K562 (cell line): ENCODE results near the gene WWP2. TPM values are rescaled to one million over a fixed set of nuclear protein-coding genes. Genes with fewer than 3 reads are reported as not detected.
A peak's percentile ranks its signal among the peaks of the same experiment; 100 is the strongest.

Source experiments
- ATAC-seq: fragments of 200-7000 bp; cut with Tn5 transposase; 3 replicates; pipeline ENCODE4 v1.9.1; 2020; ENCODE audit warnings: moderate library complexity
- BruUV-seq: library from RNA; stranded (reverse); fragments of 400-500 nt; replicated peaks from 2 replicates; lab custom pipeline; 2021; lab: Mats Ljungman, UMichigan
- CTCF ChIA-PET: fragments of 300-600 bp; formaldehyde crosslinking; extraction: SDS; loops from one replicate; lab custom pipeline; 2021; ENCODE audit warnings: low intra/inter-chr PET ratio; lab: Yijun Ruan, JAX
- POLR2A ChIA-PET: fragments of 300-600, 350-650 bp; sonication (Branson Sonifier 250); formaldehyde crosslinking; extraction: SDS; loops from one replicate; lab custom pipeline; 2021; ENCODE audit warnings: antibody characterized with exemption, inconsistent platforms; lab: Yijun Ruan, JAX
- DNase-seq, 4 experiments: peaks; one replicate each; pipeline versions ENCODE4 v3.0.0 to v3.0.0-alpha.2; 2011 to 2018; ENCODE audit warnings: low spot score in 3 of 4, mixed read lengths in 3 of 4; ENCODE audit errors: extremely low read depth in 1 of 4
- FAIRE-seq: peaks from 2 replicates; lab custom pipeline; 2011; peaks lifted over from hg19 to GRCh38; lab: Jason Lieb, UNC
- H2AFZ ChIP-seq: 2 replicates; pipeline ENCODE4 v1.6.0; 2011; ENCODE audit warnings: low read depth, low read length, control low read depth, inconsistent platforms
- H3K27ac ChIP-seq: fragments of 200-600 bp; 3 replicates; pipeline ENCODE4 v1.8.0; 2011; ENCODE audit warnings: low read depth, mild to moderate bottlenecking, control low read depth, inconsistent platforms, low read length, moderate library complexity, mixed read lengths; ENCODE audit errors: extremely low read depth
- H3K27me3 ChIP-seq, 2 experiments: fragments of 300-600 bp in 1 of 2; 2 replicates in 1 of 2; 3 replicates in 1 of 2; pipeline versions ENCODE4 v1.6.0 to v1.8.0; 2011; ENCODE audit warnings: inconsistent platforms in 2 of 2, low read length in 2 of 2, mild to moderate bottlenecking in 1 of 2, mixed read lengths in 1 of 2, moderate library complexity in 1 of 2; ENCODE audit not compliant: control insufficient read depth in 2 of 2, insufficient read depth in 2 of 2
- H3K36me3 ChIP-seq: fragments of 300-600 bp; 3 replicates; pipeline ENCODE4 v1.8.0; 2011; ENCODE audit warnings: mild to moderate bottlenecking, low read length, inconsistent platforms; ENCODE audit not compliant: control insufficient read depth, insufficient read depth
- H3K4me1 ChIP-seq, 2 experiments: fragments of 200-600 bp in 1 of 2; replicated peaks in 1 of 2; 2 replicates in 1 of 2; 3 replicates in 1 of 2; pipeline versions ENCODE4 v1.5.1 to v1.8.0; 2011; ENCODE audit warnings: inconsistent platforms in 2 of 2, low read length in 2 of 2, mild to moderate bottlenecking in 1 of 2, mixed read lengths in 1 of 2, moderate library complexity in 1 of 2; ENCODE audit not compliant: control insufficient read depth in 2 of 2, insufficient read depth in 2 of 2
- H3K4me2 ChIP-seq: 2 replicates; pipeline ENCODE4 v1.6.1; 2011; ENCODE audit warnings: low read length, control low read depth, inconsistent platforms, mixed read lengths; ENCODE audit not compliant: insufficient read depth
- H3K4me3 ChIP-seq: fragments of 200-600 bp; sonication (generic), shearing (Covaris generic); 2 replicates; pipeline ENCODE4 v1.5.1; 2016; ENCODE audit warnings: control low read depth, inconsistent platforms
- H3K79me2 ChIP-seq: fragments of 200-600 bp; 3 replicates; pipeline ENCODE4 v1.8.0; 2011; ENCODE audit warnings: low read length, inconsistent platforms; ENCODE audit not compliant: control insufficient read depth, insufficient read depth
- H3K9ac ChIP-seq, 2 experiments: 2 replicates each; pipeline versions ENCODE4 v1.6.0 to v1.6.1; 2011; ENCODE audit warnings: low read depth in 2 of 2, low read length in 2 of 2, control low read depth in 1 of 2, inconsistent platforms in 1 of 2, mild to moderate bottlenecking in 1 of 2, mixed read lengths in 1 of 2; ENCODE audit not compliant: insufficient read depth in 1 of 2
- H3K9me1 ChIP-seq: one replicate; pipeline ENCODE4 v1.6.0; 2011; ENCODE audit warnings: inconsistent platforms, mild to moderate bottlenecking, low read length, moderate library complexity; ENCODE audit not compliant: control insufficient read depth, insufficient read depth
- H3K9me3 ChIP-seq: replicated peaks from 2 replicates; pipeline ENCODE4 v1.5.1; 2011; ENCODE audit warnings: low read depth, low read length, inconsistent platforms; ENCODE audit not compliant: control insufficient read depth, insufficient read depth
- H4K20me1 ChIP-seq: replicated peaks from 2 replicates; pipeline ENCODE4 v1.6.1; 2011; ENCODE audit warnings: low read length, inconsistent platforms, mixed read lengths; ENCODE audit not compliant: control insufficient read depth, insufficient read depth
- IFI16 ChIP-seq: fragments of 250-450 bp; sonication (Bioruptor Pico); IDR thresholded peaks from 2 replicates; pipeline ENCODE4 v2.1.2; 2022; ENCODE audit warnings: mild to moderate bottlenecking, inconsistent platforms
- IRF9 ChIP-seq: fragments of 450-650 bp; IDR thresholded peaks from 2 replicates; pipeline ENCODE4 v1.6.1; 2016; ENCODE audit warnings: missing biosample characterization, missing genetic modification characterization
- TCFL5 ChIP-seq: fragments of 250-450 bp; sonication (Bioruptor Pico); conservative IDR thresholded peaks from 2 replicates; pipeline ENCODE4 v1.6.1; 2021; ENCODE audit warnings: mild to moderate bottlenecking, moderate library complexity, matching md5 sums
- ZNF121 ChIP-seq: sonication (generic); formaldehyde crosslinking; conservative IDR thresholded peaks from 2 replicates; pipeline ENCODE4 v1.8.0; 2022; ENCODE audit warnings: missing genetic modification reagents
- ZNF79 ChIP-seq: fragments of 250-450 bp; sonication (Bioruptor Pico); IDR thresholded peaks from 2 replicates; pipeline ENCODE4 v1.4.0; 2020; ENCODE audit warnings: low read depth, mild to moderate bottlenecking, moderate library complexity
- WGBS: fragments of 100-300 bp; shearing (Covaris generic); methylation state at CpG from one replicate; pipeline ENCODE4 v1.1.6; 2016; ENCODE audit warnings: low coverage, mixed read lengths; ENCODE audit not compliant: insufficient coverage; ENCODE audit errors: missing lambda C conversion rate; 5-methylcytosine and 5-hydroxymethylcytosine counted together
- in situ Hi-C: fragments of 300-500 bp; cut with MboI; formaldehyde crosslinking; loops from 4 replicates; pipeline ENCODE4 v1.15.0; 2018; ENCODE audit warnings: inconsistent platforms, mixed read lengths
- intact Hi-C: fragments of 100-400 bp; cut with micrococcal nuclease; formaldehyde crosslinking; loops from 2 replicates; pipeline ENCODE4 v1.14.2; 2022
- polyA plus RNA-seq, 8 experiments: library from polyadenylated mRNA; depleted of rRNA in 4 of 8; stranded (reverse) in 5 of 8; unstranded in 3 of 8; fragments of >200 nt; fragmentation: Nextera tagmentation in 2 of 8; fragmentation: Illumina TruSeq in 1 of 8; extraction: Ambion mirVana in 2 of 8; extraction: Trizol in 1 of 8; gene quantifications; 2 replicates each; pipeline versions ENCODE4 v1.2.1 to v1.2.3, GENCODE V29; 2011 to 2014; ENCODE audit warnings: inconsistent platforms in 1 of 8, missing spikeins in 1 of 8
- total RNA-seq, 7 experiments: library from RNA; depleted of rRNA in 6 of 7; stranded (reverse); fragments of >200 nt in 6 of 7; fragmentation: Illumina TruSeq in 2 of 7; extraction: Trizol in 2 of 7; gene quantifications; 2 replicates each; pipeline versions ENCODE4 v1.2.1 to v1.2.3, GENCODE V29; 2011 to 2021; ENCODE audit warnings: low replicate concordance in 1 of 7
- TF ChIP-seq, protein P1 (sequence below): sonication (generic); formaldehyde crosslinking; IDR thresholded peaks from 2 replicates; pipeline ENCODE4 v1.8.0; 2023; ENCODE audit warnings: mild to moderate bottlenecking, missing genetic modification reagents

The WWP2 gene
- total and polyA plus RNA-seq, 9 of the 15 experiments (the other 6 are each of a cell fraction or from before 2014, with no cell fraction given): 1.9 to 34.4 (median 14.6) TPM

DNA sequence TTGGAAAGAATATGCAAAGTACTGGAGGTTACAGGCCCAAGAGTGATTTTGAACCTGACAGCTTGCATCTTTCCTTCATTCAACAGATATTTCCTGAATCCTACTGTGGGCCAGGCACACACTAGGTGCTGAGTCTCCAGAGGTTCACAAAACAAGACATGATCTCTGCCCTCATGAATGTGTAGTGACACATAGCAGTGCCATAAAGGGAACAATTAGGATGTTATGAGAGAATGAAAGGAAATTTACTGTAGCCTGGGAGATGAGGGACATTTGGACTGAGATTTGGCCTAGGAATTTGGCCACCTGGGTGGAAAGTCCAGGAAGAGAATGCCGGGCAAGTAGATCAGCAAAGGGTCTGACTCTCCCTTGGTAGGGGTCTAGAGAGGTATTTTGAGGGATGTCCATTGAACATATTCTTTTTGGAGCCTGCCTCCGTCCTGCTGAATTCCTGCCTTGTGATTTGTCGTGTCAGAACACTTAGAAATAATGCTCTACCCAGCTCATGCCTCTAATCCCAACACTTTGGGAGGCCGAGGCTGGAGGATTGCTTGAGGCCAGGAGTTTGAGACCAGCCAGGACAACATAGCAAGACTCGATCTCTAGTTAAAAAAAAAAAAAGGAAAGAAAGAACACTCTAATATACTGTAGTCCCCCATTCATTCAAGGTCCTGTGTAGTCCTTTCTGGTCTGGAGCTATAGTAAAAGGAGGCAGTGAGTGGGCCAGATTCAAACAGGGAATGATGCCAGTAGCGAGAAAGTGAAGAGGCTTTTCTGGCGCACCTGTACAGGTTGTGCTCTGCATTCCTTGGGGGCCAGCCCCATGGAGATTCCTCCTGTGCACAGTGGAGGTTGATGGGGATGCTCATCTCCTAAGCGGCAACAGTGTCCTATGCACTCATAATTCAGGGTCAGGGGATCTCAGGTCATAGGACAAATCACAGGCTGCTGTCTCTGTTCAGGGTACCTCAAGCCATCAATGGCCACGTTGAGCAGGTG is 98.4 kb downstream of the WWP2 start:
- BruUV-seq: no TSS peak
- peaks cover 6 to 7% of the 10 kb centered on the region in 2 experiments; a peak in 4 of 5 replicates for H3K4me1 ChIP-seq
- no peak overlapping the region for H3K9ac ChIP-seq
- no peaks in the 10 kb centered on the region for H3K27me3 ChIP-seq
- TF ChIP-seq ZNF121 (CRISPR knock-in tag): peak; percentile 44
- TF ChIP-seq IFI16 (CRISPR knock-in tag): no peak
- TF ChIP-seq TCFL5 (CRISPR knock-in tag): no peak
- no peak for TF ChIP-seq ZNF79 (CRISPR knock-in tag)
- TF ChIP-seq, protein P1, sequence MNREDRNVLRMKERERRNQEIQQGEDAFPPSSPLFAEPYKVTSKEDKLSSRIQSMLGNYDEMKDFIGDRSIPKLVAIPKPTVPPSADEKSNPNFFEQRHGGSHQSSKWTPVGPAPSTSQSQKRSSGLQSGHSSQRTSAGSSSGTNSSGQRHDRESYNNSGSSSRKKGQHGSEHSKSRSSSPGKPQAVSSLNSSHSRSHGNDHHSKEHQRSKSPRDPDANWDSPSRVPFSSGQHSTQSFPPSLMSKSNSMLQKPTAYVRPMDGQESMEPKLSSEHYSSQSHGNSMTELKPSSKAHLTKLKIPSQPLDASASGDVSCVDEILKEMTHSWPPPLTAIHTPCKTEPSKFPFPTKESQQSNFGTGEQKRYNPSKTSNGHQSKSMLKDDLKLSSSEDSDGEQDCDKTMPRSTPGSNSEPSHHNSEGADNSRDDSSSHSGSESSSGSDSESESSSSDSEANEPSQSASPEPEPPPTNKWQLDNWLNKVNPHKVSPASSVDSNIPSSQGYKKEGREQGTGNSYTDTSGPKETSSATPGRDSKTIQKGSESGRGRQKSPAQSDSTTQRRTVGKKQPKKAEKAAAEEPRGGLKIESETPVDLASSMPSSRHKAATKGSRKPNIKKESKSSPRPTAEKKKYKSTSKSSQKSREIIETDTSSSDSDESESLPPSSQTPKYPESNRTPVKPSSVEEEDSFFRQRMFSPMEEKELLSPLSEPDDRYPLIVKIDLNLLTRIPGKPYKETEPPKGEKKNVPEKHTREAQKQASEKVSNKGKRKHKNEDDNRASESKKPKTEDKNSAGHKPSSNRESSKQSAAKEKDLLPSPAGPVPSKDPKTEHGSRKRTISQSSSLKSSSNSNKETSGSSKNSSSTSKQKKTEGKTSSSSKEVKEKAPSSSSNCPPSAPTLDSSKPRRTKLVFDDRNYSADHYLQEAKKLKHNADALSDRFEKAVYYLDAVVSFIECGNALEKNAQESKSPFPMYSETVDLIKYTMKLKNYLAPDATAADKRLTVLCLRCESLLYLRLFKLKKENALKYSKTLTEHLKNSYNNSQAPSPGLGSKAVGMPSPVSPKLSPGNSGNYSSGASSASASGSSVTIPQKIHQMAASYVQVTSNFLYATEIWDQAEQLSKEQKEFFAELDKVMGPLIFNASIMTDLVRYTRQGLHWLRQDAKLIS (CRISPR knock-in tag): no peak
- no peak for TF ChIP-seq IRF9
- DNase-seq: no peak
- no peak overlapping the region for H3K27ac ChIP-seq
- H4K20me1 ChIP-seq: no peaks in the 10 kb centered on the region; the same call in 1 of the 2 replicates
- FAIRE-seq: no peak
- no peaks in the 10 kb centered on the region for H3K79me2 ChIP-seq
- H2AFZ ChIP-seq: no peak overlapping the region
- H3K9me1 ChIP-seq: no peaks in the 10 kb centered on the region
- H3K4me2 ChIP-seq: no peak overlapping the region
- H3K4me3 ChIP-seq: no peak overlapping the region
- H3K9me3 ChIP-seq: no peaks in the 10 kb centered on the region
- ChIA-PET CTCF (interaction anchor here (0.6 kb wide), 1 partner anchor 78 kb away, joined by 3 read pairs; no protein-coding TSS in a partner anchor), POLR2A (no interaction called here)
- H3K36me3 ChIP-seq: peaks cover 6% of the 10 kb centered on the region; the same call in 1 of the 3 replicates
- 81% methylated on average over 7 of the region's 9 CpGs for WGBS
- in situ Hi-C loops (no loop called here), intact Hi-C loops (no loop called here)
- no peak for ATAC-seq
